ENCODE results near the gene MRFAP1L1. TPM values are rescaled to one million over a fixed set of nuclear protein-coding genes. Genes with fewer than 3 reads are reported as not detected.
A peak's percentile ranks its signal among the peaks of the same experiment; 100 is the strongest.

Gene MRFAP1L1
- total RNA-seq, 1 experiment from 2014 or later: 57.7 TPM

- H2BK12ac ChIP-seq (ENCODE audit: insufficient read length, low read depth, low read length): no peak overlapping the region
- no peaks in the 10 kb centered on the region for H4K20me1 ChIP-seq (ENCODE audit: control insufficient read depth, insufficient read depth, insufficient read length)
- no peak overlapping the region for H2BK120ac ChIP-seq (ENCODE audit: low read depth, low read length, poor library complexity, severe bottlenecking)
- H2AK5ac ChIP-seq (ENCODE audit: insufficient read length, low read length): no peak overlapping the region
- peaks cover 2% of the 10 kb centered on the region for H3K27me3 ChIP-seq (ENCODE audit: insufficient read depth, low read length)
- no peak overlapping the region for H4K91ac ChIP-seq (ENCODE audit: insufficient read length, low read depth, low read length)
- Mint-ChIP-seq H3K27ac (peak overlapping the region in 1 of 3 experiments; percentile 62; a peak in 1 of 7 replicates), H3K36me3 (ENCODE audit: insufficient read depth in 1 of 3, low read depth in 3 of 3) (peaks cover 19 to 28% (median 24%) of the 10 kb centered on the region in 3 experiments), H3K9me3 (peaks cover 2 to 7% of the 10 kb centered on the region in 2 experiments; a peak in 3 of 5 replicates), H3K27me3 (ENCODE audit: low read depth) (peaks cover 42% of the 10 kb centered on the region), H3K4me3 (peak overlapping the region; percentile 99), H3K4me1 (peaks cover 16 to 27% of the 10 kb centered on the region in 2 experiments)
- no peak overlapping the region for H3K23ac ChIP-seq (ENCODE audit: insufficient read length, low read depth, low read length)
- H3K4me2 ChIP-seq (ENCODE audit: insufficient read depth, insufficient read length, low read length): peak overlapping the region; percentile 93
- peaks cover 25% of the 10 kb centered on the region; the same call in 1 of the 2 replicates for H3K79me2 ChIP-seq (ENCODE audit: insufficient read depth, low read length)
- no peak overlapping the region for H3K18ac ChIP-seq (ENCODE audit: insufficient read length, low read depth, low read length)
- H3K9me3 ChIP-seq (ENCODE audit: control insufficient read depth, low read depth, low read length): no peaks in the 10 kb centered on the region
- H3T11ph ChIP-seq (ENCODE audit: low read length): no peak overlapping the region
- H3K9ac ChIP-seq (ENCODE audit: extremely low read depth, insufficient read length, low read length): peak overlapping the region; percentile 60
- no peak overlapping the region for H3K27ac ChIP-seq (ENCODE audit: insufficient read length, low read depth, low read length)
- TF ChIP-seq CTCF (conservative IDR thresholded peaks at IDR 0.05): no peak
- H2BK5ac ChIP-seq (ENCODE audit: insufficient read length, low read length): no peak overlapping the region
- H3K4me1 ChIP-seq (ENCODE audit: insufficient read depth, low read length): peaks cover 8% of the 10 kb centered on the region
- peak overlapping the region; percentile 65 for H2AFZ ChIP-seq (ENCODE audit: low read length)
- no peak overlapping the region for H2BK20ac ChIP-seq (ENCODE audit: low read depth, low read length, poor library complexity, severe bottlenecking)
- no peak overlapping the region for H3K14ac ChIP-seq (ENCODE audit: insufficient read depth, low read length)
- H4K8ac ChIP-seq (replicated peaks; ENCODE audit: insufficient read length, low read depth, low read length): no peak overlapping the region
- H2BK15ac ChIP-seq (ENCODE audit: low read depth, low read length): no peak overlapping the region
- no CpG with 5 or more reads among the region's 6 CpGs for WGBS (ENCODE audit: extremely low coverage, insufficient read length, low lambda C conversion rate)
- no peak overlapping the region for H4K5ac ChIP-seq (ENCODE audit: insufficient read length, low read depth, low read length)
- DNase-seq: no peak
- H3K23me2 ChIP-seq (ENCODE audit: insufficient read length, low read depth, low read length, poor library complexity, severe bottlenecking): peaks cover 12% of the 10 kb centered on the region
- H3K4ac ChIP-seq (ENCODE audit: low read depth, low read length): no peak overlapping the region
- H3K79me1 ChIP-seq (ENCODE audit: insufficient read depth, low read depth, low read length, poor library complexity, severe bottlenecking): peaks cover 11% of the 10 kb centered on the region
- H3K56ac ChIP-seq (ENCODE audit: insufficient read length, low read depth, low read length): no peak overlapping the region
Observed at GRCh38 chr4:6710282-6710681, 617 bp upstream of the MRFAP1L1 start.
